ENCODE measurements around the gene PLA2G4F. TPM values are rescaled to one million over a fixed set of nuclear protein-coding genes. Genes with fewer than 3 reads are reported as not detected.
A peak's percentile ranks its signal among the peaks of the same experiment; 100 is the strongest.

The PLA2G4F gene
- total RNA-seq, 1 donor from 2014 or later = 34.9 TPM

GRCh38 chr15:42163947-42164550, 7.6 kb upstream of the PLA2G4F start:
- peak; percentile 51 for ATAC-seq

- no peak for ATAC-seq
Observed at GRCh38 chr15:42163291-42163690, 6.9 kb upstream of the PLA2G4F start.

GRCh38 chr15:42160136-42160535, 3.7 kb upstream of the PLA2G4F start:
- no peak for ATAC-seq

GRCh38 chr15:42159381-42160015, 3.1 kb upstream of the PLA2G4F start:
- ATAC-seq = no peak

GRCh38 chr15:42158941-42159340, 2.5 kb upstream of the PLA2G4F start:
- ATAC-seq = no peak

- no peak for ATAC-seq
Observed at GRCh38 chr15:42157981-42158765, 1.7 kb upstream of the PLA2G4F start.

GRCh38 chr15:42157381-42157780, 945 bp upstream of the PLA2G4F start:
- ATAC-seq = no peak

GRCh38 chr15:42155546-42156242, 742 bp downstream of the PLA2G4F start:
- ATAC-seq = peak; percentile 38

GRCh38 chr15:42154956-42155355, 1.5 kb downstream of the PLA2G4F start:
- no peak for ATAC-seq

- peak; percentile 35 for ATAC-seq
Observed at GRCh38 chr15:42154212-42154941, 2.1 kb downstream of the PLA2G4F start.

GRCh38 chr15:42153874-42154211, 2.6 kb downstream of the PLA2G4F start:
- no peak for ATAC-seq

- no peak for ATAC-seq
Observed at GRCh38 chr15:42152921-42153698, 3.3 kb downstream of the PLA2G4F start.

- ATAC-seq = peak; percentile 70
Observed at GRCh38 chr15:42152196-42152920, 4.1 kb downstream of the PLA2G4F start.

- ATAC-seq = peak; percentile 45
Observed at GRCh38 chr15:42151736-42152135, 4.7 kb downstream of the PLA2G4F start.

GRCh38 chr15:42151141-42151561, 5.3 kb downstream of the PLA2G4F start:
- no peak for ATAC-seq

- no peak for ATAC-seq
Observed at GRCh38 chr15:42150219-42150970, 6.0 kb downstream of the PLA2G4F start.

- ATAC-seq = no peak
Observed at GRCh38 chr15:42149493-42150218, 6.8 kb downstream of the PLA2G4F start.

GRCh38 chr15:42148808-42149492, 7.5 kb downstream of the PLA2G4F start:
- no peak for ATAC-seq

- no peak for ATAC-seq
Observed at GRCh38 chr15:42147431-42147735, 9.1 kb downstream of the PLA2G4F start.
